ENCODE measurements around the gene ATPAF1.
"Not testable (repeated sequence)": the region's sequence is repeated elsewhere in the genome, so short reads cannot be mapped to it uniquely, and the experiment has no call there.

ATPAF1 gene

DNA sequence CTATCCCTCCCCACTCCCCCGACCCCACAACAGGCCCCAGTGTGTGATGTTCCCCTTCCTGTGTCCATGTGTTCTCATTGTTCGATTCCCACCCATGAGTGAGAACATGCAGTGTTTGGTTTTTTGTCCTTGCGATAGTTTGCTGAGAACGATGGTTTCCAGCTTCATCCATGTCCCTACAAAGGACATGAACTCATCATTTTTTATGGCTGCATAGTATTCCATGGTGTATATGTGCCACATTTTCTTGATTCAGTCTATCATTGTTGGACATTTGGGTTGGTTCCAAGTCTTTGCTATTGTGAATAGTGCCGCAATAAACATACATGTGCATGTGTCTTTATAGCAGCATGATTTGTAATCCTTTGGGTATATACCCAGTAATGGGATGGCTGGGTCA is 5.2 kb downstream of the ATPAF1 start:
- not testable (repeated sequence) for H3K9me3 Mint-ChIP-seq, H3K4me3 Mint-ChIP-seq, H3K27ac Mint-ChIP-seq, H3K27me3 Mint-ChIP-seq, ATAC-seq
- Mint-ChIP-seq H3K36me3 (peaks cover 11% of the 10 kb centered on the region), H3K4me1 (peaks cover 15% of the 10 kb centered on the region)

DNA sequence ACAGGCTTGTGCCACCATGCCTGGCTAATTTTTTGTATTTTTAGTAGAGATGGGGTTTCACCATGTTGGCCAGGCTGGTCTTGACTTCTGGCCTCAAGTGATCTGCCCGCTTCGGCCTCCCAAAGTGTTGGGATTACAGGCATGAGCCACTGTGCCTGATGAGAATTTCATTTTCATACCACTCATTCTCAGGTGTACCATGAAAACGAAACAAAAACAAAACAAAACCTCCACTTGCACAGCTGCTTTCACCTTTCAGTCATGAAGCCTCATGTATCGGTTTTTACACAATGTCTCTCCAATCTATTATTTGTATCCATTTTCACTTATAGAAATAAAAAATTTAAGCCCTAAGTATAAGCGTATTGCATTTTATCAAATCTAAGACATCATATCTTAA is 8.0 kb downstream of the ATPAF1 start:
- not testable (repeated sequence) for ATAC-seq, H3K9me3 Mint-ChIP-seq, H3K27me3 Mint-ChIP-seq, H3K4me3 Mint-ChIP-seq, H3K4me1 Mint-ChIP-seq, H3K27ac Mint-ChIP-seq
- peaks cover 28% of the 10 kb centered on the region for H3K36me3 Mint-ChIP-seq

GRCh38 chr1:46659307-46659870 is 8.8 kb downstream of the ATPAF1 start:
- Mint-ChIP-seq H3K4me3 (no peak overlapping the region), H3K4me1 (no peaks in the 10 kb centered on the region), H3K27ac (no peak overlapping the region), H3K36me3 (peaks cover 27% of the 10 kb centered on the region), H3K27me3 (no peaks in the 10 kb centered on the region), H3K9me3 (peaks cover 2% of the 10 kb centered on the region)
- no peak for ATAC-seq

DNA sequence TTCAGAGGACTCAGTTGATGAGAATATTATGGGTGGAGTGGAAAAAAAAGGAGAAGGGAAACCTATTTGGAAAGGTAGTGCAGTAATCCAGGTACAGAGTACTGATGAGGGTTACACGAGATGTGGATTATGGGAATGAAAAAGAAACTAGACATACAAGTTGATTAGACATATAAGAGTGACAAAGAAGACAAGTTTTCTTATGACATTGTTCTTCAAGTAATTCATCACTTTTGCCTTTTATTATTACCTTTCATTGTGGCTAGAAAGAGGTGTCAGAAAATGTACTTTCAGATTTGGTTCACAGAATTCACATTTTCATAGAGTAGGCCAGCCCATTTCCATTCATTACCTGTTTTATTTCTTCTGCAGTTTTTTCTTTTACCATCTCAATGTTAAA is 10.4 kb downstream of the ATPAF1 start:
- H3K27me3 Mint-ChIP-seq, result no peaks in the 10 kb centered on the region

GRCh38 chr1:46656643-46657042 is 11.5 kb downstream of the ATPAF1 start:
- Mint-ChIP-seq H3K27ac (no peak overlapping the region), H3K4me1 (no peaks in the 10 kb centered on the region), H3K27me3 (no peaks in the 10 kb centered on the region), H3K4me3 (no peak overlapping the region), H3K9me3 (peaks cover 2% of the 10 kb centered on the region), H3K36me3 (peaks cover 44% of the 10 kb centered on the region)
- ATAC-seq, result no peak

More for the DNA sequence above, 10.4 kb downstream of the ATPAF1 start:
- peaks cover 2% of the 10 kb centered on the region for H3K9me3 Mint-ChIP-seq
- ATAC-seq, result no peak
- peaks cover 33% of the 10 kb centered on the region for H3K36me3 Mint-ChIP-seq
- H3K4me3 Mint-ChIP-seq, result no peak overlapping the region
- no peaks in the 10 kb centered on the region for H3K4me1 Mint-ChIP-seq
- no peak overlapping the region for H3K27ac Mint-ChIP-seq

GRCh38 chr1:46655848-46656247 is 12.3 kb downstream of the ATPAF1 start:
- no peak for ATAC-seq
- Mint-ChIP-seq H3K27ac (no peak overlapping the region), H3K4me3 (no peak overlapping the region), H3K9me3 (peaks cover 2% of the 10 kb centered on the region), H3K4me1 (no peaks in the 10 kb centered on the region), H3K36me3 (peaks cover 47% of the 10 kb centered on the region), H3K27me3 (no peaks in the 10 kb centered on the region)

GRCh38 chr1:46654698-46655097 is 13.5 kb downstream of the ATPAF1 start:
- peaks cover 59% of the 10 kb centered on the region for H3K36me3 Mint-ChIP-seq
- not testable (repeated sequence) for H3K27ac Mint-ChIP-seq, ATAC-seq, H3K27me3 Mint-ChIP-seq, H3K4me1 Mint-ChIP-seq, H3K4me3 Mint-ChIP-seq, H3K9me3 Mint-ChIP-seq

DNA sequence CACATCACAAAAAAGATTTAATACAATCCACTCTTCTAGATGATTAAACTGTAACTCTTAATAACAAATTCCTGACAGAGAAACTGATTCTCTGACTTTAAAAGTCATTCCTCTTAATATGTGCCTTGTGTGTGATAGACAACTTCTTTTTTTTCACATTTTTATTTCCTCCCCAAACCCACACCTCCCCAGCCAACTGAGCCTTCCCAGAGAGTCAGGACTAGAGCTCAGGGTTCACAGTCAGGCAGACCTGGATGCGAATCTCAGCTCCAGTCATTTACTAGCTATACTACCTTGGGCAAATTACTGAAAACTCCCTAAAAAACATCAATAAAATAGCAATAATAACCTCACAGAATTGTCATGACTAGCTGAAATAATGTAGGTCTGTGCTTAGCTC is 14.2 kb downstream of the ATPAF1 start:
- no peak for ATAC-seq
- H3K27ac Mint-ChIP-seq, result no peak overlapping the region
- no peaks in the 10 kb centered on the region for H3K27me3 Mint-ChIP-seq
- H3K9me3 Mint-ChIP-seq, result peaks cover 6% of the 10 kb centered on the region
- no peaks in the 10 kb centered on the region for H3K4me1 Mint-ChIP-seq
- no peak overlapping the region for H3K4me3 Mint-ChIP-seq
- peaks cover 65% of the 10 kb centered on the region for H3K36me3 Mint-ChIP-seq

DNA sequence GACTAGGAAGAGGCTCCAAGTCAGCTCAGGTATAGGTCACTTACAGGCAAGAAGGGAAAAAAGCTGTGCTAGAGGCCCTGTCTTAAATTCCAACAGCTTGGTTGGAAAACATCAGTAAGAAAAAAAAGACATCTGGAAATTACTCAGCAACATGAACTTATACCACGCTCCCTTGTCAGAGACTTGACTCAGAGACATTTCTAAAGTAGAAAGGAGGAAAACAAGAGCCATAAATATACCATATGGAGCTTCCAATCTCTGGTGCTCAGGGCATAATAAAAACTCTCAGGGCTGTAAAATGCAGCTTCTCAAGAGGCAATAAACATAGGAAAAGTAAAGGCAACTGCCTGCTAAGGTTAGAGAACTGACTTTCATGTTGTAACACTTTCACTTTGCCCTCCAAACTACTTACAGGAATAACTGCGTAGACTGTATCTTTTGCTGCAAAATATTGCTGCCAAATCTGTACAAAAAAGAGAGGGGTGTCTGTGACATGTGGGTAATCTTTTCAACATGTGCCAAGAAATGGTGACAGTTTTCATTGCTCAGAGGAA is 14.7 kb downstream of the ATPAF1 start:
- peaks cover 70% of the 10 kb centered on the region for H3K36me3 Mint-ChIP-seq
- H3K4me3 Mint-ChIP-seq, result no peak overlapping the region
- H3K27ac Mint-ChIP-seq, result no peak overlapping the region
- H3K4me1 Mint-ChIP-seq, result no peaks in the 10 kb centered on the region
- H3K9me3 Mint-ChIP-seq, result peaks cover 6% of the 10 kb centered on the region
- no peak for ATAC-seq
- no peaks in the 10 kb centered on the region for H3K27me3 Mint-ChIP-seq

DNA sequence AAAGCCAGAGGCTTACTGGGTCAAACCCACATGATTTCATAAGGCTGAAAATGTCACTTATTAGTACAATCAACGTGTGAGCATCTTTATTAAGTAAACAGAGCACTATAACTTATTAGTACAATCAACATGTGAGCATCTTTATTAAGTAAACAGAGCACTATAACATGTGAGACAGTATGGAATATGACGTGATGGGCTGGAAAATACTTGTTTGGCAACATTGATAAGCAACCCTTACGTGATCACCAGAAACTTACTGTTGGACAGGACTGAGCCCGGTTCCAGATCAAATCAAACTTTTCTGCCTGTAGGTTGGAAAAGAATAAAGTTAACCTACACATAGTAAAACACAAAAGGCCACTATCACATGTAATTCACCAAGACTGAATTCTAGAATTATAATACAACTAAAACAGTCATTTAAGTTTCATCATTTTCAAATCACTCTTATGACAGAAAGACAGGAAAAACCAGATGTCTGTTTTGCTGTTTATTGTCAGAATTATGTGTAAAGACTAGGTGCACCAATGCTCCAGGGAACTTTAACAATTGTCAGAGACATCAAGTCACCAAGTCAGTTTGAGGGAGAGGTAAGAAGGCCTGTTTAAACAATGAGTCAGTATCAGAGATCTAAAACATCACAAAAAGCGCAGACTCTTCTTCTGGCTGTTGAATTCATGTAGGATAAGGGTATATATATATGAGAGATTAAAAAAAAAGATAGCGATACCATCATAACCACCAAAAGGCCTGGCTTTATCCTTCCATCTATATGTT is 15.7 kb downstream of the ATPAF1 start:
- no peaks in the 10 kb centered on the region for H3K4me1 Mint-ChIP-seq

GRCh38 chr1:46651152-46651551 is 17.0 kb downstream of the ATPAF1 start:
- H3K27me3 Mint-ChIP-seq, H3K27ac Mint-ChIP-seq, H3K9me3 Mint-ChIP-seq, H3K4me3 Mint-ChIP-seq, H3K4me1 Mint-ChIP-seq, ATAC-seq: not testable (repeated sequence)
- peaks cover 73% of the 10 kb centered on the region for H3K36me3 Mint-ChIP-seq

More for the DNA sequence above, 15.7 kb downstream of the ATPAF1 start:
- H3K9me3 Mint-ChIP-seq, result peaks cover 6% of the 10 kb centered on the region
- H3K27ac Mint-ChIP-seq, result no peak overlapping the region
- peaks cover 68% of the 10 kb centered on the region for H3K36me3 Mint-ChIP-seq
- H3K4me3 Mint-ChIP-seq, result no peak overlapping the region
- H3K27me3 Mint-ChIP-seq, result no peaks in the 10 kb centered on the region
- no peak for ATAC-seq

GRCh38 chr1:46650491-46650890 is 17.7 kb downstream of the ATPAF1 start:
- no peak overlapping the region for H3K27ac Mint-ChIP-seq
- no peak for ATAC-seq
- no peaks in the 10 kb centered on the region for H3K4me1 Mint-ChIP-seq
- no peaks in the 10 kb centered on the region for H3K27me3 Mint-ChIP-seq
- H3K36me3 Mint-ChIP-seq, result peaks cover 67% of the 10 kb centered on the region
- peaks cover 6% of the 10 kb centered on the region for H3K9me3 Mint-ChIP-seq
- no peak overlapping the region for H3K4me3 Mint-ChIP-seq

DNA sequence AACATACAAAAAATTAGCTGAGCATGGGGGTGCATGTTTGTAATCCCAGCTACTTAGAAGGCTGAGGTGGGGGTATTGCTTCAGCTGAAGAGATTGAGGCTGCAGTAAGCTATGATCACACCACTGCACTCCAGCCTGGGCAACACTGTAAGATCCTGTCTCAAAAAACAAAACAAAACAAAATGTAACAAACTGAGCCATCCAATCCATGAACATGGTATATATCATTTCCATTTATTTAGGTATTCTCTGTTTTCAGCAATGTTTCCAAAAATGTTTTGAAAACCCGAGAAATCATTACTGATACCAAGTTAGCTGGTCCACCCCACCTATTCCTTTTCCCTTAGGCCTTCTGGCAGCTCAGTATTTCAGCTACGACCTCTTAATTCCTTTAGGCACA is 18.4 kb downstream of the ATPAF1 start:
- peaks cover 59% of the 10 kb centered on the region for H3K36me3 Mint-ChIP-seq
- no peak overlapping the region for H3K4me3 Mint-ChIP-seq

GRCh38 chr1:46647611-46648010 is 20.6 kb downstream of the ATPAF1 start:
- Mint-ChIP-seq H3K9me3 (peaks cover 4% of the 10 kb centered on the region), H3K27me3 (no peaks in the 10 kb centered on the region), H3K27ac (no peak overlapping the region), H3K4me1 (no peaks in the 10 kb centered on the region), H3K36me3 (peaks cover 46% of the 10 kb centered on the region), H3K4me3 (no peak overlapping the region)
- ATAC-seq, result no peak

More for the DNA sequence above, 18.4 kb downstream of the ATPAF1 start:
- no peak for ATAC-seq
- Mint-ChIP-seq H3K27me3 (no peaks in the 10 kb centered on the region), H3K27ac (no peak overlapping the region), H3K4me1 (no peaks in the 10 kb centered on the region), H3K9me3 (peaks cover 5% of the 10 kb centered on the region)

DNA sequence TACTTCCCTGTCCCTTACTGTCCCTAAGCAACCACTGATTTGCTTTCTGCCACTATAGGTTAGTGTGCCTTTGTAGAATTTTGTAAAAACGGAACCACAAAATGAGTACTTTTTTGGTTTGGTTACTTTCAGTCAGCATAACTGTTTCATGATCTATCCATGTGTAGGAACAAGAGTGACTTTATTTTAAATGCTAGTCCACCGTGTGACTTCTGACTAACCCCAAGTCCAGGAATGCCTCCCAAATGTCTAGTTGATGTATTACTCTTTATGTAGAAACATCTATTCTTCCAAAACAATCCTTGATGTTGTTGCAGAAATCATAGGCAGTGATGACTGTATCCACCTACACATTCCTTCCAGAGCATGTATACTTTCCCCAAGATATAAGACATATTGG is 21.3 kb downstream of the ATPAF1 start:
- Mint-ChIP-seq H3K9me3 (peaks cover 4% of the 10 kb centered on the region), H3K4me1 (no peaks in the 10 kb centered on the region), H3K27ac (no peak overlapping the region), H3K27me3 (no peaks in the 10 kb centered on the region), H3K4me3 (no peak overlapping the region), H3K36me3 (peaks cover 45% of the 10 kb centered on the region)
- ATAC-seq, result no peak

- no peaks in the 10 kb centered on the region for H3K4me1 Mint-ChIP-seq
- H3K27ac Mint-ChIP-seq, result no peak overlapping the region
- H3K27me3 Mint-ChIP-seq, result no peaks in the 10 kb centered on the region
- H3K4me3 Mint-ChIP-seq, result no peak overlapping the region
- H3K9me3 Mint-ChIP-seq, result peaks cover 4% of the 10 kb centered on the region
- peaks cover 46% of the 10 kb centered on the region for H3K36me3 Mint-ChIP-seq
- ATAC-seq, result no peak
Observed at GRCh38 chr1:46646331-46646730, 21.8 kb downstream of the ATPAF1 start.

Data from stimulated activated memory B cell treated with anti-CD40 and anti-IgM and Interleukin-4, amounts not matched to agents 10 μg/mL and 1 μg/mL and 100 μg/mL, for 72 hours (primary cell).